Memory B cell (primary cell): ENCODE results near the gene TCTN3.
A peak's percentile ranks its signal among the peaks of the same experiment; 100 is the strongest.
"Not testable (repeated sequence)": the region's sequence is repeated elsewhere in the genome, so short reads cannot be mapped to it uniquely, and the experiment has no call there.

Source experiments
- ATAC-seq: fragments of 150-1000 bp; cut with Tn5 transposase; 2 replicates; pipeline ENCODE4 v1.10.0; 2021; ENCODE audit warnings: low read depth, mild to moderate bottlenecking, moderate library complexity
- DNase-seq, 2 donors: peaks; one replicate each; pipeline ENCODE4 v3.0.0; 2022; ENCODE audit warnings: low spot score in 2 of 2
- H3K27ac Mint-ChIP-seq: one replicate; pipeline ENCODE4 v1.8.0; 2022; ENCODE audit warnings: mild to moderate bottlenecking, moderate library complexity, mixed read lengths
- H3K27me3 Mint-ChIP-seq: one replicate; pipeline ENCODE4 v1.8.0; 2022; ENCODE audit warnings: mixed read lengths
- H3K36me3 Mint-ChIP-seq: one replicate; pipeline ENCODE4 v1.8.0; 2022; ENCODE audit warnings: mild to moderate bottlenecking, mixed read lengths
- H3K4me1 Mint-ChIP-seq: one replicate; pipeline ENCODE4 v1.8.0; 2022; ENCODE audit warnings: mixed read lengths
- H3K4me3 Mint-ChIP-seq: one replicate; pipeline ENCODE4 v1.8.0; 2022; ENCODE audit warnings: mild to moderate bottlenecking, moderate library complexity, mixed read lengths
- H3K9me3 Mint-ChIP-seq: one replicate; pipeline ENCODE4 v1.8.0; 2022; ENCODE audit warnings: mixed read lengths

Gene TCTN3

DNA sequence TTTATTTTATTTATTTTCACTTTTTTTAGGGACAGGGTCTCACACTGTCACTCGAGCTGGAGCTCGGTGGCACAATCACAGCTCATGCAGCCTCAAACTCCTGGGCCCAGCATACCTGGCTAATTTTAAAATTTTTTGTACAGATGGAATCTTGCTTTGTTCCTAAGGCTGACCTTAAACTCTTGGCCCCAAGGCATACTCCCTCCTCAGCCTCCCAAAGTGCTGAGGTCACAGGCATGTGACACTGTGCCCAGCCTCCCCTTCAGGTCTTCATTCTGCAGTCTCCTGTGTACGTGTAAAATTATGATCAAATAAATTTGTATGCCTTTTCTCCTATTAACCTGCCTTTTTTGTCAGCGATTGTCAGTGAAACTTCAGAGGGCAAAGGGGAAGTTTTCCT lies 17.8 kb upstream of the TCTN3 start:
- H3K4me1 Mint-ChIP-seq, result peaks cover 6% of the 10 kb centered on the region
- H3K27ac Mint-ChIP-seq, result no peak overlapping the region
- no peaks in the 10 kb centered on the region for H3K27me3 Mint-ChIP-seq
- ATAC-seq (no peak), DNase-seq (no peak)
- H3K9me3 Mint-ChIP-seq, result no peaks in the 10 kb centered on the region
- H3K4me3 Mint-ChIP-seq, result no peak overlapping the region
- no peaks in the 10 kb centered on the region for H3K36me3 Mint-ChIP-seq

DNA sequence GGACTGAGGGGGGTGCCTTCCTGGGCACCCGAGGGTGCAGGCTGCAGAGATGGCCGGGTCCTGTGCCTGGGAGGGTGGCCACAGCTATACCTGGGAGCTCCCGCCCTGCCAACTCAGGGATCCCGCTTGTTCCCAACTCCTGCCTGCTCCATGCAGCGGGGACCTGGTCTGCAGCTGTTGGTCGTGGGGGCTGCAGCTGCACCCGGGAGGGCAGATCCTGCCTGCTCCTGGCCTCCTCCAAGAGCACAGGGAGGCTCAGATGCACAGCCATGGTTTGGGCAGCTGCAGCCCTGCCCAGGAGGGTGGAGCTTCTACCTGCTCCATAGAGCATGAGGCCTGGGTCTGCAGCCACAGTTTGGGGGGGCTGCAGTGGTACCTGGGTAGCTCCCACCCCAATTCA lies 13.3 kb upstream of the TCTN3 start:
- Mint-ChIP-seq H3K9me3 (no peaks in the 10 kb centered on the region), H3K36me3 (no peaks in the 10 kb centered on the region), H3K4me3 (no peak overlapping the region), H3K4me1 (peaks cover 6% of the 10 kb centered on the region), H3K27me3 (no peaks in the 10 kb centered on the region), H3K27ac (no peak overlapping the region)
- DNase-seq (no peak), ATAC-seq (no peak)

DNA sequence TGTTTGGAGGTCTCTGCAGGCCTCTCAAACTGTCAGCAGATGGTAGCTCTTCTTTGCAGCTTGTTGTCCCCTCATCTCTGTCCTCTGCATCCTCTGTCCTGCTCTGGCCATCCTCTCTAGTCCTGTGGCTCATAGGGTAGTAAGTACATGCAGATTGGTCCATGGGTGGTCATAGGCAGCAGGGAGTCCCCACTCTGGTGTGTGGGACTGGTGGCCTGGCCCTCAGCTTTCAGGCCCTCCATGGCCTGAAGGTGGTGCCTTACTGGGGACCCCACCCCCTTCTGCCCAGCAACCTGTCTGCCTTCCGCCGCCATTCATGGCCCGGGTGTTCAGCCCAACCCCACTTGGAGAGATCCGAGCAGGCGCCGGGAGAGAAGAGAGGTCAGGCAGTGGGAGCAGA lies 12.8 kb upstream of the TCTN3 start:
- no peaks in the 10 kb centered on the region for H3K27me3 Mint-ChIP-seq
- H3K9me3 Mint-ChIP-seq, result no peaks in the 10 kb centered on the region
- ATAC-seq (no peak), DNase-seq (no peak)
- H3K27ac Mint-ChIP-seq, result no peak overlapping the region
- peaks cover 6% of the 10 kb centered on the region for H3K4me1 Mint-ChIP-seq
- no peak overlapping the region for H3K4me3 Mint-ChIP-seq
- H3K36me3 Mint-ChIP-seq, result no peaks in the 10 kb centered on the region

DNA sequence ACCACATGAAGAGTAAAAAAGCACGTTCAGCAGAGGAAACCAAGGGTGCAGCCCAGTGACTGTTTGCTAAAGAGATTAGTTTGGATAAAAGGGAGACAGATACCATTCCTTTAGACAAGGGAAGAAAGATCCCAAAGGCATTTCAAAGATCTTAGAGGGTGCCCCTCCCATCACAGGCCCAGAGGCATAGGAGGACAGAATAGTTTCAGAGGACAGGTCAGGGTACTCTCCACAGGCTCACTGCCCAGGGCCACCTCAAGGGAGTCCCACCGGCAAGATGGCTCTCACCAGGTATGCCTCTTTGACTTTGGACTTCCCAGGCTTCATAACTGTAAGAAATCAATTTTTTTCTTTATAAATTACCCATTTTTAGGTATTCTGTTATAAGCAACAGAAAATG lies 4.7 kb upstream of the TCTN3 start:
- Mint-ChIP-seq H3K4me3 (no peak overlapping the region), H3K27ac (peak overlapping the region; percentile 84), H3K4me1 (peaks cover 20% of the 10 kb centered on the region), H3K9me3 (peaks cover 3% of the 10 kb centered on the region), H3K36me3 (peaks cover 4% of the 10 kb centered on the region), H3K27me3 (no peaks in the 10 kb centered on the region)
- DNase-seq (no peak), ATAC-seq (no peak)

DNA sequence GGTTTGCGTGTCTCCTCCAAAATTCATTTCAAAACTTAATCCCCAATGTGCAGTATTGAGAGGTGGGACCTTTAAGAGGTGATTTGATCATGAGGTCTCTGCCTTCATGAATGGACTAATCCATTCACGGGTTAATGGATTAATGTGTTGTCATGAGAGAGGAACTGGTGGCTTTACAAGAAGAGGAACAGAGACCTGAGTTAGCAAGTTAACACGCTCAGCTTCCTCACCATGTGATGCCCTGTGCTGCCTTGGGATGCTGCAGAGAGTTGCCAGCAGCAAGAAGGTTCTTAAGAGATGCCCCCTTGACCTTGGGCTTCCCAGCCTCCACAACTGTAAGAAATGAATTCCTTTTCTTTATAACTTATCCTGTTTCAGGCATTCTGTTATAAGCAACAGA lies 3.7 kb upstream of the TCTN3 start:
- Mint-ChIP-seq H3K36me3 (peaks cover 4% of the 10 kb centered on the region), H3K4me1 (peaks cover 27% of the 10 kb centered on the region), H3K27ac (peak overlapping the region; percentile 84), H3K9me3 (peaks cover 3% of the 10 kb centered on the region), H3K27me3 (no peaks in the 10 kb centered on the region), H3K4me3 (peak overlapping the region; percentile 6)
- ATAC-seq, result peak; percentile 43
- peak in 1 of 2 donors; percentile 39 for DNase-seq

DNA sequence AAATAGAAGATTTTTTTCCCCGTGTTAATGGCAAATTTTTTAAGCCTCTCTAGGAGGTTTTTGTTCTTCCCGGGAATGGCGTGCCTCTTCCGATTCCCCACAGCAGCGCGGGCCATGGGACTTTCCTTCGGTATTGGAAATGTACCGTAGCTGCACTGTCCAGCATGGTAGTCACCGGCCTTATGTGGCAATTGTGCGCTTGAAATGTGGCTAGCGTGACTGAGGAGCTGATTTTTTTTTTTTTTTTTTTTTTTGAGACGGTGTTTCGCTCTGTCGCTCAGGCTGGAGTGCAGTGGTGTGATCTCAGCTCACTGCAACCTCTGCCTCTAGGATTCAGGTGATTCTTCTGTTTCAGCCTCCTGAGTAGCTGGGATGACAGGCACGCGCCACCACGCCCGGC lies 938 bp upstream of the TCTN3 start:
- peaks cover 43% of the 10 kb centered on the region for H3K4me1 Mint-ChIP-seq
- H3K4me3 Mint-ChIP-seq, result peak overlapping the region; percentile 27
- no peaks in the 10 kb centered on the region for H3K27me3 Mint-ChIP-seq
- DNase-seq (no peak), ATAC-seq (no peak)
- peaks cover 3% of the 10 kb centered on the region for H3K9me3 Mint-ChIP-seq
- peaks cover 15% of the 10 kb centered on the region for H3K36me3 Mint-ChIP-seq
- peak overlapping the region; percentile 96 for H3K27ac Mint-ChIP-seq

DNA sequence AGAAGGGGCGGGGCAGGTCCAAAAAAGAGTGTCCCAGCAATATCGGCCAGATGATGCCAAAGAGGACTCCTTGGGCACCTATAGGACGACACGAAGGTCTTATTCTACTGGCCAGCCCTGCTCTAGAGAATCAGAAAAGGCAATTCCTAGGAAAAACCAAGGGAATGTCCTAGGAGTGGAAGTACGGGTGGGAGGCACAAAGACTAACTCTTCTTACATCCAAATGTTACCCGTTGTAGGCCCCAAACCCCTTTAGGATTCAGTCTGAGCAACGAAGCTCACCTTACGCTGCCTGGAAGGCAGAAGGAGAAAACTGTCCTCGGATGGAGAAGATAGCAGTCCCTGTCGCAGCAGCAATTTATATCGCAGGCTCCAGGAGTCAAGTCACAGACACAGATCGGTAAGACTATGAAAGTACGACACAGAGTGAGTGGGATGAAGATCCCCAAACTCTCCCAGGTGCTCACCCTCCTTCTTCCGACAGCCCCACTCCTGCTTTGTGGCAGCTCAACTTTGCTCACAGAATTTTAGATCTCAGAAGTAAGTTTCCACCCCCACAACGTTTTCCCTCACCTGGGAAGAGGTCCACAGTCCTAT lies 558 bp downstream of the TCTN3 start:
- Mint-ChIP-seq H3K4me3 (peak overlapping the region; percentile 96), H3K36me3 (peaks cover 20% of the 10 kb centered on the region)

DNA sequence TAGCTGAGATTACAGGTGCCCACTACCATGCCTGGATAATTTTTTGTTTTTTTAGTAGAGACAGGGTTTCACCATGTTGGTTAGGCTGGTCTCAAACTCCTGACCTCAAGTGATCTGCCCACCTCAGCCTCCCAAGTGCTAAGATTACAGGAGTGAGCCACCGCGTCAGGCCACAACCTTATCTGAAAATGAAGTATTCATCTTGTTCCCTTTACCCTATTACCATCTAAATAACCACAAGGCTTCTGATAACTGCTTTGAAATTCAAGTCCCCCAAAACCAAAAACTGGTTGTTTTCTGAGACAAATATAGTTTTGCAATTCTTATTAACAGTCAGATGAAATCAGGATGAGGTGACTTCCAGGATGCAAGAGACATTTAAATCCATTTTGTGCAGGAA lies 2.4 kb downstream of the TCTN3 start:
- peaks cover 34% of the 10 kb centered on the region for H3K4me1 Mint-ChIP-seq
- H3K27ac Mint-ChIP-seq, result peak overlapping the region; percentile 46
- no peak overlapping the region for H3K4me3 Mint-ChIP-seq

More for the DNA sequence above, 558 bp downstream of the TCTN3 start:
- H3K27ac Mint-ChIP-seq, result peak overlapping the region; percentile 96
- H3K9me3 Mint-ChIP-seq, result peaks cover 3% of the 10 kb centered on the region
- peak in 1 of 2 donors; percentile 13 for DNase-seq
- no peaks in the 10 kb centered on the region for H3K27me3 Mint-ChIP-seq
- peaks cover 49% of the 10 kb centered on the region for H3K4me1 Mint-ChIP-seq
- ATAC-seq, result no peak

DNA sequence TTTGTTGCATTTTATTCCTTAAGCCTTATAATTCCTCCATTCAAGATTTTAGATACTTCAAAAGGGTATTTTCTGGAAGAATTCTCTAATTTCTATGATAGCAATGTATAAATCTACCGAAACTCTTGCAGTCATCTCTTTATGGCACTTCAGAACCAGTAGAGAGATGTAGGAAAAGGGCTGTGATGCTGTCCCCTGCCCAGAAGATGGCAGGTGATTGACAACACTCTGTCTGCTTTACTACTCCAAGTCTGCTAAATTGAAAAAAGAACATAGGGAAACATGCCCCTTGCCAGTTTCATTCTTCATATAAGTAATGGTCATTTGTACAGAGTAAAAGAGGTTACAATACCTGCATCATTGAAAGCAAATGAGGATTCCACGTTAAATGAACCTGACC lies 5.1 kb downstream of the TCTN3 start:
- no peak overlapping the region for H3K4me3 Mint-ChIP-seq
- H3K36me3 Mint-ChIP-seq, result peaks cover 35% of the 10 kb centered on the region

More for the DNA sequence above, 2.4 kb downstream of the TCTN3 start:
- Mint-ChIP-seq H3K27me3 (no peaks in the 10 kb centered on the region), H3K9me3 (no peaks in the 10 kb centered on the region), H3K36me3 (peaks cover 23% of the 10 kb centered on the region)
- ATAC-seq, result no peak
- no peak for DNase-seq

DNA sequence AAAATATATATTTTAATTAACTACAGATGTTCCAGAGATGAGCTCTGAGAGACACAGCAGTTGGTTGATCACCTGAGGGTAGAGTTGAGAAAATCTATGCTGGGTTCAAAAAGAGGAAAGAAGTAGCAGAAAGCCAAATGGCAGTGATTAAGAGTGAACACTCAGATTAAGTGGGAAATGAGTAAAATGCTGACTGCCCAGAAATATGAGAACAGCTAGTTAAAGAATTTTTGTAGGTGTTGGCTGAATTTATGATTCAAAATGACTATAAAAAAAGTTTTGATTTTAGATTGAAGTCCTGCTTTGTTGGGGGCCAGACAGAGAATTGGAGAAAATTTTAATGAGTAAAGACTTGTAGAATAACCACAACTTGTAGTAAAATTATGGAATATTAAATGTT lies 9.8 kb downstream of the TCTN3 start:
- peaks cover 5% of the 10 kb centered on the region for H3K4me1 Mint-ChIP-seq
- no peak overlapping the region for H3K27ac Mint-ChIP-seq
- no peaks in the 10 kb centered on the region for H3K9me3 Mint-ChIP-seq
- H3K4me3 Mint-ChIP-seq, result no peak overlapping the region
- DNase-seq (no peak), ATAC-seq (no peak)
- peaks cover 34% of the 10 kb centered on the region for H3K36me3 Mint-ChIP-seq
- no peaks in the 10 kb centered on the region for H3K27me3 Mint-ChIP-seq

More for the DNA sequence above, 5.1 kb downstream of the TCTN3 start:
- Mint-ChIP-seq H3K27me3 (no peaks in the 10 kb centered on the region), H3K4me1 (peaks cover 30% of the 10 kb centered on the region), H3K27ac (no peak overlapping the region), H3K9me3 (no peaks in the 10 kb centered on the region)
- ATAC-seq (peak; percentile 40), DNase-seq (no peak)

DNA sequence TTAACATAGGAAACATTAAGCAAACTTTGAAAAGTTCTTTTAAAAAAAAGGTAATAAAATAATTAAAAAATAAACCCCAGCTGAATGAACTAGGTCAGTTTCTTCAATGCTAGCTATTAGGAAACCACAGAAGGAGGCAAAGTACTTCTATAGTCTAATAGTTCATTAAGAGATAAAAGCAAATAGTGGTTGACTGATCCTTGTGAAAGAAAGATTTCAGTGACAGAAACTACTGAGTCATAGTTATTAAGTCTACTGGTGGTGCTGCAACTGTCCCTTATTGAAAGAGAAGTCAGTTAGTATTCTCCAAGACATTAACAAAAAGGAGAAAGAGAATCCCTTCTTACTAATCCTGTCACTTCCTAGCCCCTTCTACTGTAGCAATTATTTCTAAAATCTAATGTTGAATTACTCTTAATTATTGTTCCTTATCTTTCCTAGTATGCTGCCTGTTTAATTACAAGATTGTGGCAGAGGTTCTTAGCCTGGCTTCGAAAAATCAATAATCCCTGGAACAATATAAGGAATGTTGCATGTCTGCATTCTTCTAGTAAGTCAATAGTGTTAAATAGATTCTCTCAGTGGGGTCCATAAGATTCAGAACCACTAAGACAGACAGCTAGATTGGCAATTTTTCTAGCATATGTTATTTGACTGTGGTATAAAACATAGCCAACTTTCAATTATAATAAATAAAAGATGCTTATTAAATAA lies 18.2 kb downstream of the TCTN3 start:
- H3K36me3 Mint-ChIP-seq, result peaks cover 10% of the 10 kb centered on the region
- H3K27me3 Mint-ChIP-seq, result no peaks in the 10 kb centered on the region
- H3K9me3 Mint-ChIP-seq, result no peaks in the 10 kb centered on the region
- H3K27ac Mint-ChIP-seq, result no peak overlapping the region
- DNase-seq (no peak), ATAC-seq (no peak)
- H3K4me1 Mint-ChIP-seq, result no peaks in the 10 kb centered on the region
- no peak overlapping the region for H3K4me3 Mint-ChIP-seq

DNA sequence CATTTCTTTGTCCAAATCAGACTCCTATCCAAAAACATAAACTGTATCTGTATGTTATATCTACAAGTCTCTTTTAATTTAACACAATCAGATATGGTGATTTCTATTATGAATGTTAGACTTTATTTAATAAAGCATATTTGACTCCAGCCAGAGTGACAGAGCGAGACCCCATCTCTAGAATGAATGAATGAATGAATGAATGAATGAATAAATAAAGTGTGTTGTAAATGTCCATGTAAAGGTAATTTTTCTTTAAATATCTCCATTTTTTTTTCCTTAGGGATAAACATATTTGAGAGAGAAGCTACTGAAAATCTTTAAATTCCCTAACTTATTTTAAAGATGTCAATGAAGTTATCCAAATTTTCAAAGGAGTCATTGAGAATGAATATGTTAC lies 19.1 kb downstream of the TCTN3 start:
- no peak for ATAC-seq
- no peak for DNase-seq
- no peaks in the 10 kb centered on the region for H3K27me3 Mint-ChIP-seq
- no peak overlapping the region for H3K27ac Mint-ChIP-seq
- peaks cover 4% of the 10 kb centered on the region for H3K36me3 Mint-ChIP-seq
- H3K4me3 Mint-ChIP-seq, result no peak overlapping the region
- no peaks in the 10 kb centered on the region for H3K9me3 Mint-ChIP-seq
- no peaks in the 10 kb centered on the region for H3K4me1 Mint-ChIP-seq

DNA sequence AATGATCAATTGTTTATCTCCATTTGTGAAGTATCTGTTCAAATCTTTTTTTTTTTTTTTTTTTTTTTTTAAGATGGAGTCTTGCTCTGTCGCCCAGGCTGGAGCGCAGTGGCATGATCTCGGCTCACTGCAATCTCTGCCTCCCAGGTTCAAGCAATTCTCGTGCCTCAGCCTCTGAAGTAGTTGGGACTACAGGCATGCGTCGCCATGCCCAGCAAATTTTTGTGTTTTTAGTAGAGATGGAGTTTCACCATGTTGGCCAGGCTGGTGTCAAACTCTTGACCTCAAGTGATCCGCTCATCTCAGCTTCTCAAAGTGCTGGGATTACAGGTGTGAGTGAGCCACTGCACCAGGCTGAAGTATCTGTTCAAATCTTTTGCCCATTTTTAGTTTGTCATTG lies 21.1 kb downstream of the TCTN3 start:
- H3K27ac Mint-ChIP-seq, H3K9me3 Mint-ChIP-seq, DNase-seq, H3K4me1 Mint-ChIP-seq, H3K27me3 Mint-ChIP-seq, H3K4me3 Mint-ChIP-seq, H3K36me3 Mint-ChIP-seq, ATAC-seq: not testable (repeated sequence)

DNA sequence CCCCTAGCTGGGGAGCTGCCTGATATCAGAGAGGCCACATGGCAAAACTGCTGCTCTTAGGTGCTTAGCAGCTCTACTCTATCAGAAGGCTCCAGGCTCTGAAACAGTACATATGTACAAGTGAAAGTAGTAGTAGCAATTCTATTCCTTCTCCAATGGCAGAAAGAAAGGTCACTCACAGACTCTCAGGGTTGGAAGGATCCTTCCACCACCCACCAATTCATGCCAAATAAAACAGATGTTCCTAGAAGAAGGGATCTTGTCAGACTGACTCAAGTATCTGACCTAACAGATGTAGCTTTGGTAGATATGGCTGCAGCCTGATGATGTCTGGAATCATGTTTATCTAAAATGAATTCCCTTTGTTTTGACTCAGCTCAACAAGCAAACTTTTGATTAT lies 29.2 kb downstream of the TCTN3 start:
- H3K36me3 Mint-ChIP-seq, result peaks cover 10% of the 10 kb centered on the region
- no peaks in the 10 kb centered on the region for H3K27me3 Mint-ChIP-seq
- H3K27ac Mint-ChIP-seq, result no peak overlapping the region
- H3K4me1 Mint-ChIP-seq, result no peaks in the 10 kb centered on the region
- no peaks in the 10 kb centered on the region for H3K9me3 Mint-ChIP-seq
- no peak overlapping the region for H3K4me3 Mint-ChIP-seq
- DNase-seq (no peak), ATAC-seq (no peak)

DNA sequence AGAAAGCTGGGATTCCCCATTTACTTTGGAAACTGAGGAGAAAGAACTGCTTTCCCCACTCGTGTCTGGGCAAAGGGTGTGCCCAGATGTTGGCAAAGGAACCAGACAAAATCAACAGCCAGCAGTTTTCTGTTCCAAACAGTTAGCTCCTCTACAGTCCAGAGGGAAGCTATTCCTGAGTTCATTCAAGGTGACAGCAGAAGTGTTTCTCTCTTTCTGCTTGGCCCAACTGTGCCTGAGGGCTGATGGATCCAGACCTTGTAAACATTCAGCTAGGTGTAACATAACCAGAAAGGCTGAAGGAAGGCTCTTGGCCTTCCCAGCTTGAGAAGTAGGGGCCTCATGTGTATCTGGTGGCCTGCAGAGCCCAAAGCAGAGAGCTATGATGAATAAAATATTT lies 30.2 kb downstream of the TCTN3 start:
- Mint-ChIP-seq H3K27ac (no peak overlapping the region), H3K27me3 (no peaks in the 10 kb centered on the region), H3K4me1 (no peaks in the 10 kb centered on the region), H3K36me3 (peaks cover 7% of the 10 kb centered on the region), H3K9me3 (no peaks in the 10 kb centered on the region), H3K4me3 (no peak overlapping the region)
- DNase-seq (no peak), ATAC-seq (no peak)
